GM21619 (cell line): ENCODE data around the gene CCL19.
A peak's percentile ranks its signal among the peaks of the same experiment; 100 is the strongest.

Experiments used
- ATAC-seq: cut with Tn5 transposase; IDR thresholded peaks from one replicate; pipeline ENCODE4 v1.9.1; 2021; ENCODE audit not compliant: unreplicated experiment

The CCL19 gene

DNA sequence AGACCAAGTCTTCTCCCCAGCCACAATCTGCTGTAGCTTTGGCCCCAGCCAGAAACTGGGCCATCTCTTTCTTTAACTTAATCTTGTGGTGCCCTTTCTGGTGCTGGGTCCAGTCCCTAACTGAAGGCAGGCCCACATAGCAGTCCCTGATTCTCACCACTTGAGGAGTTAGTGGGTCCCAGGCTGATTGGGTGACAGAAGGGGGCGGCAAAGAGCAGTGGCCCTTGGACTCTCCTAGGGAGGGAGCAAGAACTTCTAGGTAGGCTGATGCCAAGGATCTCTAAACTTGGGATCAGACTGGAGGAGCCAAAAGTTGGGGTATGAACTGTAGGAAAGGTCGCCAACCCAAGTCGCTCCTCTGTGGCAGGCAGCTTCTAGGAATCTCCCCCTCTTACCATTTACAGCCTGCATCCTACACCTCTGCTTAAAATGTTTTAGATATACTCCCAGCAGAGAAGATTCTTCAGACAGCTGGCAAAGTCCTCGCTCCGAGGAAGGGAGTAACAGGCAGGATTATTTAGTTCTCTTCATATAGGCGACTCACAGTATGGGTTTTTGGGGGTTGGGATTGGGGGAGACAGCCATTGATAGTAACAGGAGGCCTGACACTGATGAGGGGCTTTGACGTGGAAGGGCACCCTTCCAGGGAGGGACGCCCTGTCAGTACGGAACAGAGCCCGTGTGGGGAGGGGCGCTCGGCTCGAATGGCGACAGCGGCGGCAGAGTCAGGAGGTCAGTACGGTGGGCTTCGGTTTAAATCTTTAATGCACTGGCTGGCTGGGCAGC is 26.6 kb downstream of the CCL19 start:
- peak; percentile 10 for ATAC-seq

DNA sequence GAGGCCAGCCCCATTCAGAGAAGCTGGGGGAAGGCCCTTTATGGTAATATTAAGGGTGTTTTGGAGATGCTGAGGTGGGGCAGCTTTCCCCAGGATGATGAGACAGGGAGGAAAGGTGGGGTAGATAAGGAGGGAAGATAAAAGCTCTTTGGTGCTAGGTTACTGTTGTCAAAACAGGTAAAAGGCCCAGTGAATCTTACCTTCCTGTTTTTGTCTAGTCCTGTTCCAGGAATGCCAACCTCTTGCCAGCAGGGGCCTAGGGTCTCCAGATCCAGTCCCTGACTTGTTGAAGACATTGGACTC is 27.8 kb downstream of the CCL19 start:
- no peak for ATAC-seq

DNA sequence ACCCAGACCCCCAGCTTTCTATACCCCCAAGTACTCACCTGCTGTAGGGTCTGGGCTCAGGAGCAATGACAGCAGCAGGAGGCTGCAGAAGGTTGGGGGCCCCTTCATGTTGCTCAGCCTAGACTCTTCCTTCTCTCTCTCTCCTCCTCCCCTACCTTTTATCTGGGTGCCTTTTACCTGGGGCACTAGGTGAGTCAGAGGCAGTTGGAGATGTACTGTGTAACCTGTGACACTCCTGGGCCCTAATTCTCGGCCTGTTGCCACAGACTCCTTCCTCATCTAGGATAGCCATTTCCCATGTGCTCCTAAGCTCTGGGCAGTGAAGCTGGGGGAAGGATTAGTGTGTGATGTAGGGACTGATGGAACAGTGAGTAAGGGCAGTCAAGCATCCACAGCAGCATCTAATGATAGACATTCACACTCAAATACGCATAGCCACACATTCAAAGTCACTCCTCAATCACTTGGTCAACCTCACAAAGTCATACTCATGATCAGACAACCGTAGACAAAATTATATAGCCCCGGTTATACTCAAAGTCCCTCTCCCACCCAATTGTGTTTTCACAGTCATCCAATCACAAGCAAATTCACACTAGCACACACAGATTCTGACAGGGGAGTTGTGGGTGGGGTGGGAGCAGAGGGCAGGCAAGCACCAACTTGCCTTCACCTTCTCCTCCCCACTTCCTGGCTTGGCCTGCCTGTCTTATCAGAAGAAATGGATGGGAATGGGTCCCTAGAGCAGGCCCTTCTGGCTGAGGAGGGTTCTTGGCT is 28.4 kb downstream of the CCL19 start, which contains the start of gene CCL27:
TSS of gene CCL27 (minus strand) at position 132 of the 777 bp plus-strand sequence. CDS start at position 108, 24 bp downstream.
- ATAC-seq, result no peak

DNA sequence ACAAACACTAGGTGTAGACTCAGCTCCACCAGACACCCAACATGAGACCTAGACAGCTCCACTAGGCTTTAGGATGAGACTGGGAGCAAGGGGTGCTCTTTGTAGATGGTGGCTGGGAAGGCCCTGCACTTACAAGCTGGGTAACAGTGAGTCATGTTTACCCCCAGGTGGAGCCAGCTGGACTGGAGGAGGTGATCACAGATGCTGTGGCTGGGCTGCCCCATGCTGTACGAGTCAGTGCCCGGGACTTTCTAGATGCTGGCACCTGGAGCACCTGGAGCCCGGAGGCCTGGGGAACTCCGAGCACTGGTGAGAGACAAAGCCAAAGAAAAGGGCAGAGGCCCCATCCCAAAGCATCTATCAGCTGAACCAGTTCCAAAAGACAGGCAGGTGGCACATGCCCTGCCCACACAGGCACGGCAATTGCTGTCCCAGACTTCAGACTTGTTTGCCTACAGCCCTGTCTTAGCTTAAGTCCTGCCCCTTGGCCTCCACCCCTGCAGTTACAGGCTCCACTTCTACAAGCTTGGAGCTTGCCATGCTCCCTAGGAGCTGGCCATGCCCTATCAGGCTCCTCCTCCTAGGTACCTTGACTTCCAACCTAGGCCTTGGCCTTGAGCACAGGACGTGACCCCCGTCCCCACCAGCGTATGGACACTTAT is 31.4 kb downstream of the CCL19 start:
- no peak for ATAC-seq

DNA sequence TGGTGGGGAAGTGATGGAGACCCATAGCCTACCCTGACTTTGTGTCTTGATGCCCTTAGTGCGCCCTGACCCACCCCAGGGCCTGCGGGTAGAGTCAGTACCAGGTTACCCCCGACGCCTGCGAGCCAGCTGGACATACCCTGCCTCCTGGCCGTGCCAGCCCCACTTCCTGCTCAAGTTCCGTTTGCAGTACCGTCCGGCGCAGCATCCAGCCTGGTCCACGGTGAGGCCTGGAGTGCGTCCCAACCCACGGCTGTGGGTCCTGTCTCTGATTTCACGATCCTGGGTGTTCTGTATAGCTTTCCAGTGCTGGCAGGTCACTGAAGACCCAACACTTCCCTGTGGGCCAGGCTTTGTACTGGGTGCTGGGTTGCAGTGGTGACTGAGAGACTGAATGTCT is 32.6 kb downstream of the CCL19 start:
- ATAC-seq, result no peak

DNA sequence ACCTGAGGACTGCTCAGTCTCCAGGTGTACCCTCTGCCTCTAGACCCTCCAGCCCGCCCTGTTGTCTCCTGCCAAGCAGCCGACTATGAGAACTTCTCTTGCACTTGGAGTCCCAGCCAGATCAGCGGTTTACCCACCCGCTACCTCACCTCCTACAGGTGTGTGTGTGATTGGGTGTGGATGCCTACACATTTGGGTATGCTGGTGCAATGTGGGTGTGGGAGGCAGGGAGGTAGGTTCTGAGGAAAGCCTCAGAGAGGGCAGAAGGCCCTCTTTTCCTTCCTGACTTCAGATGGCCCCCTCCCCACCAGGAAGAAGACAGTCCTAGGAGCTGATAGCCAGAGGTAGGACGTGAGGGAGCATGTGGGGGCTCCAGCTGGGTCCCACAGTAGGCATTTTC is 34.1 kb downstream of the CCL19 start:
- no peak for ATAC-seq

DNA sequence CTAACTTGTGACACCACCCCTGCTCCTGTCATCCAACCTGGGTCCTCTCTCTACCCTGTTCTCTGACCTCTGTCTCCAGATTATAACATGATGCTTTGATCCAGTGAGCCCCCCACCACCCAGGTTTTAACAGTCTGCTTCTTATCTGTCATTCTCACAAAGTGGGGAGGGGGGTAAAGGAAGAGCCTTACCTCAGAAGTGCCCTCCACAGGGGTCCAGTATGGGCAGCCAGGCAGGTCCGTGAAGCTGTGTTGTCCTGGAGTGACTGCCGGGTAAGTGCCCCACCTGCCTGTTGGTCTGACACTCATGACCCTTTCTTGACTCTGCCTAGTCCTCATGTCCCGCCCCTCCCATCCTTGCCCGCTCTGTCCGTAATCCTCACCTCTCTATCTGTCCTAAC is 35.7 kb downstream of the CCL19 start:
- no peak for ATAC-seq

DNA sequence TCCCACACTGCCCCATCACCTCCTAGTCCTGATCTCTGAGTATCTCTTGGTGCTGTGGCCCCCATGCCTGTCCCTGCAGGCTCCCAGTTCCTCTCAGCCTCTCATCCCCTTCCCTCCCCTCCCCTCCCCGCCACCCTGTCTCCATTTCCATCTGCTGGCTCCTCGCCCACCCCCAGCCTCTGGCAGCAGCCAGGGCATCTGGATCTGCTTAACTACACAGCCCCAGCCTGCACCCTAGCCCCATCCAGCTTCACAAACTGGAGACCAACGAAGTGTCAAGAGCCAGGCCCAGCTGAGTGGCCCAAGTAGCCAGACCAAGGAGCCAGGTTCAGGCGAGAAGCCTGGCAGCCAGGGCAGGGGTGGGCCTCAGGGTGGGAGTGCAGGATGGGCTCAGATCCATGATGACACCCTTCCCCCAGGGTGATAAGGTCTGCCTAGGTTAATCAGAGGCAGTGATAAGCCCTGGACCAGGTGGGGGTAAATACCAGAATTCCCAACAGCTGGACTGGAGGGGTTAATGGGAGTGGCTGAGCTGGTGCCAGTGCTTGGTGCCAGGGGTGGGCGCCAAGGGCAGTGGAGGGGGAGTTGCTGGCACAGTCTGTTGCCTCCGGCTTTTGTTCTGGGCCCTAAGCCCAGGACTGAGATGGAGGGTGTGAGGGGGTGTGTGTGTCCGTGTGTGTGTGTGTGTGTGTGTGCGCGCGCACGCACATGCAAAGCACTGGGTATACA is 36.6 kb downstream of the CCL19 start:
- no peak for ATAC-seq

DNA sequence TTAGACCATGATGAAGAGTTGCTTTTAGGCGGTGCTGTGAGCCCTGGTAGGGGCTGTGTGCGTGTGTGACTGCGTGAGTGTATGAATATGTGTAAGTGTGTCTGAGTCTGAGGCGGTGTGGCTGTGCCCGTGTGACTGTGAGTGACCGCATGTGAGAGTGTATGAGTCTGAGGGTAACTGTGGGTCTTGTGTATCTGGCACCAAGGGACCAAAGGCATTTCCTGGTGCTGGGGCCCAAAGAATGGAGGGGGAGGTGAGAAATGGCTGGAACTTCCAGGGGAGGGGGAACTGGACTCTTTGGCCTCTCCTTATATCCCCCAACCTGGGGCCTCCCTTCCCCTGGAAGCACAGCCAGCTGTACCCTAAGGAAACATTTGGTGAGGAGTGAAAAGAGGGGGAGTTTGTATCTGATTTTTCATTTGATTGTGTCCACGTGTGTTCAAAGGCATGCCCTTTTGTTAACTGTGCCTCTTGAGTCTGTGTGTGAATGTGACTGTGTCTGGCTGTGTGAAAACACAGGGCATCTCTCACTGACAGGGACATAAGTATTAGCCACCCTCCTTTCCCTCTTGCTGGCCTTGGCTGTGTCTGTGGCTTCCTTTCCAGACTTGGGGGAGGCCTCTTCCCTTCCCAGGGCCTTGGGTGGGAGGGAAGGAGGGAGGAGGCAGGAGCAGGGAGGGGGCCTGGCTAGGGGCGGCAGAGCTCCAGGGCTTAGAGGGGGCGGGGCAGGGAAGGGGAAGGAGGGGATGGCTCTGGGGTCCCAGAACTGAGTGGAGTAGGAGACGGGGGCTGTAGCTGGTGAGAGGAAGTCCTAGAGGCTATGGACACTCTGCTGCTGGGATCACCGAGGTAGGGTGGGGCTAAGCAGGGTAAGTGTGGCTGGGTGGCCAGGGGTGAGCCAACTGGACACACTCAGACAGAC is 37.7 kb downstream of the CCL19 start:
- no peak for ATAC-seq

DNA sequence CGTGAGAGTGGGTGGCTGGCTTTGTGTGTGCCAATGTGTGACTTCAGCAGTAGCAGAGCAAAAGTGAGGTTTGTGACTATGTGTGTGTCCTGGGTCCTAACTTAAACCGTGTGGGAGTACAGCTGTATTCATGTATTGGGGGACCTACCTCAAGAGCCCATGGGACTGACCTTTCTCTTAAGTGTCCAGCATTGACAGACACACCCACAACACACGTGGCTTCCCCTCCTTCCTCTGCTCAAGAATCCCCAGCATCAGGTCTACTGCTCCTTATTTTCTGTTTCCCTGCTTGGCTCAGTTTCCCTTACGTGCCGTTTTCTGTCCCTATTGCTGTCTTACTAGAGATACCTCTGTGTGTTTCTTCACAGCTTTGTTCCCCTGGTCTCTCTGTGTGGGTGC is 38.5 kb downstream of the CCL19 start:
- ATAC-seq, result no peak

DNA sequence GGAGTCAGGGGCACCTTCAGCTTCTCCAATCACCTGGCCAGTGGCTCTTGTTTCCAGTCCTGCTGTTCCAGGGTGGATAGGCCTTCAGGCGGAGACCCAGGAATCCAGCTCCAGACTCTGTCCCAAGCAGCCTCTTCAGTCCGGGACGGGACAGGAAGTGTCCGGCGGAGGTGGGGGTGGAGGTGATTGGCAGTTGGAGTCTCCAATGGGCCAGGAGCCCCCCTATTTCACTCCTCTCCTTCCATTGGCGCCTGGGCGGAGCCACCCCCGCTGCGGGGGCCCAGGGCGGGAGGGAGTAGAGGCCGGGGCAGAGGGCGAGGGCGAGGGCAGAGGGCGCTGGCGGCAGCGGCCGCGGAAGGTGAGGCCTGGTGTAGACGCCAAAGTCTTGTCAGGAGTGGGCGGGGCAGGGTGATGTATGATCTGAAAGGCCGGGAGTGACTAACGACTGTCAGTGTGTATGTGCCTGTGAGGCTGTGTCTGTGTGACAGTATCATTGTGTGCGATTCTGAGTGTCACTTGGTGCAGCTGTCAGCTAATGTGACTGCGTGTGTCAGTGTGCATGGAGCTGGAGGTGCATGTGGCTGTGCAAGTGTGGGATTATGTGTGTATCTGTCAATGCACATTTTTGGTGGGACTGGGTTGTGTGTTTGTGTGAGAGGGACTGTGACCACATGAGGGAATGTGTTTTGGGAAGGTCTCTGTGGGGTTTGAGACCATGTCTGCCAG is 39.0 kb downstream of the CCL19 start, which contains the start of gene IL11RA:
TSS of gene IL11RA (plus strand) at position 310 of the 726 bp plus-strand sequence. CDS start 3,033 bp downstream, outside the sequence.
- ATAC-seq, result no peak

DNA sequence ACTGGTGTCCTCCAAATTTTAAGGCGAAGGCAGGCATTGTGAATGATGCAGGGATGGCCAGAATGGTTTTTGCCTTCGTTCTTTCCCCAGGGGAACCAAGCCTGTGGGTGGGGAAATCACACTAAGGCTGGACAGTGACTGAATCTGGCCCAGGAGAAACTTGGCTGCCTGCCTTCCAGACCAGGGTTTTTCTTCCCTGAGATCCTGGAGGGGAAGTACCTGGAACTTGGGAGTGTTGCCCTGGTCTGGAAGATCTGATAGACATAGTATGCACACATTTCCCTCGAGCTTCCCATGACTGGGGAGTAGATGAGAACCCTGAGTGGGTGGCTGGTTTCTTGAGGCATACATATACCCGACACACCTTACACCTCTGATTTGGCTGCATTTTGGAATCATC is 39.8 kb downstream of the CCL19 start:
- no peak for ATAC-seq

DNA sequence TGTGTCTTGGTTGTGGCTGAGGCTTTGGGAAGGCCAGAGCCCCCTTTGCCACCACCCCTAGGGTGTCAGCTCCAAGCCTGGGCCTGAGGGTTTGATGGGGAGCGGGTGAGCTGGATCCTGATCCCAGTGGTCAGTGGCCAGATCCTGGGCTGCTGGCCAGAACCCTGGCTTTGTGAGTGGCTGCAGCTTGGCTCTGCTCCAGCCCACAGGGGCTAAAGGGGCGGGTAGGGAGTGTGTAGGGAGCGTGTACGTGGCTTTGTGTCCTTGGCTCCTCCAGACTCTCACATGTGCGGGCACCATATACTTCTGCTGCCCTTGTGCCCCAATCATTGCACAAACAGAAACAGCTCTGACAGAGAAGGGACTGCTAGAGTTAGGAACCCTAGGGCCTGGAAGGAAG is 40.3 kb downstream of the CCL19 start:
- ATAC-seq, result no peak

DNA sequence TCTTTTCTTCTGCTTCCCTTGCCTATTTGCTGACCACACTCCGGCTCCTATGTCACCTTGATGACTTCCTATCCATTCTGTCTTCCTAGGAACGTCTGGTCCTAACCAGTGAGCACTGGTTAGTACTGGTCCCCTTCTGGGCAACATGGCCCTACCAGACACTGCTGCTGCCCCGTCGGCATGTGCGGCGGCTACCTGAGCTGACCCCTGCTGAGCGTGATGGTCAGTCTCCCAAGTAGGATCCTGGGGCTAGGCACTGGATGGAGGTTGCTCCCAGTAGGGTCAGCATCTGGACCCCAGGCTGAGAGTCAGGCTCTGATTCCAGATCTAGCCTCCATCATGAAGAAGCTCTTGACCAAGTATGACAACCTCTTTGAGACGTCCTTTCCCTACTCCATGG is 42.4 kb downstream of the CCL19 start:
- ATAC-seq, result no peak

DNA sequence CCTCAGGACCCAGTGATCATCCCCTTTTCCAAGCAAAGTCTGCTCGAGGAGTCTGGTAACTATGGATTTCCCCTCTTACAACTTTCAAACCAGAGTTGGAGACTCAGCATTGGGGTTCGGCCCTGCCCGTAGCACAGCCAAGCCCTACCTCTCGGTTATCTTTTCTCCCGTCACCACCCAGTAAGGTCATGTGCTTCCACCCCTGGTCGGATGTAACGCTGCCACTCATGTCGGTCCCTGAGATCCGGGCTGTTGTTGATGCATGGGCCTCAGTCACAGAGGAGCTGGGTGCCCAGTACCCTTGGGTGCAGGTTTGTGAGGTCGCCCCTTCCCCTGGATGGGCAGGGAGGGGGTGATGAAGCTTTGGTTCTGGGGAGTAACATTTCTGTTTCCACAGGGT is 43.4 kb downstream of the CCL19 start:
- ATAC-seq, result no peak

DNA sequence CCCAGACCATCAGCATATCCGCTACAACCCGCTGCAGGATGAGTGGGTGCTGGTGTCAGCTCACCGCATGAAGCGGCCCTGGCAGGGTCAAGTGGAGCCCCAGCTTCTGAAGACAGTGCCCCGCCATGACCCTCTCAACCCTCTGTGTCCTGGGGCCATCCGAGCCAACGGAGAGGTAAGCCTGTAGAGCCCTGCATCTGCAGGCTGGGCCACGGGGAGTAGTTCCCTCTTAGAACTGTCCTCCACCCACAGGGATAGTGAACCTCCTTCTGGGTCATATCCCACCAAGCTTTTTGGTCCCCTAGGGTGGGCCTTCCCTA is 44.0 kb downstream of the CCL19 start:
- no peak for ATAC-seq

DNA sequence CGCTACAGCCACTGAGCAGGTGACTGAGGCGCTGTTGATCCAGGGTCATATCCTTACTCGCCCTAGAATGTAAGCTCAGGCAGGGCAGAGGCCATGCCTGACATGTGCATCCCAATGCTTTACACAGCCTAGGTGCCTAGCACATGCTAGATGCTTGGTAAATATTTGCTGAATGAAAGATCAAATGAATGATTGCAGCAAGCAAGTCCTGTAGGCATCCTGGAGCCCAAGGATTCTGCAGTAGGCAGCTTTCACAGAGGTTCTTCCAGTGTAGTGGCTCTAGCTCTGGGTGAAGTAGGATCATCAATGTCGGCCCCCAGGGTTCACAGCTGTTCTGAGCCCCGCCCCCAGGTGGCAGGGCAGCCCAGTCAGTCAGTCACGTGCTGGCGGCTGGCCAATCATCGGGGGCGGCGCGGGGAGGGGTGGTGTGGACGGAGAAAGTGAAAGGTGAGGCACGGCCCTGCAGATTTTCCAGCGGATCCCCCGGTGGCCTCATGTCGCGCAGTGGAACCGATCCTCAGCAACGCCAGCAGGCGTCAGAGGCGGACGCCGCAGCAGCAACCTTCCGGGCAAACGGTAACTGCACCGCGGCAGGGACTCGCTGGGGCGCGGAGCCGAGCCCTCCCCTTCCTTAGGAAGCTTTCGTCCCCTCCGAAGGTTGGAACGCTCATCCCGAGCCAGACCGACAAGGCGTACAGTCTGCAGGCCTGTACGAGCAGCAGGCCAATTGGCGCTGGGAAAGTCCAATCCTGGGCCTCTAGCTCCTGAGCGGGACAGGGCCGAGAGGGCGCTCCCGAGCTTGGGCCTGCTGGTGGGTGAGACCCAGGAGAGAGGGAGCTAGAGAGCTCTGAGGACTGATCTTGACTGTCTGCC is 44.6 kb downstream of the CCL19 start, which contains the start of gene GALT:
TSS of gene GALT (plus strand) at position 465 of the 873 bp plus-strand sequence. CDS start at position 495, 30 bp downstream.
- ATAC-seq, result peak; percentile 79

DNA sequence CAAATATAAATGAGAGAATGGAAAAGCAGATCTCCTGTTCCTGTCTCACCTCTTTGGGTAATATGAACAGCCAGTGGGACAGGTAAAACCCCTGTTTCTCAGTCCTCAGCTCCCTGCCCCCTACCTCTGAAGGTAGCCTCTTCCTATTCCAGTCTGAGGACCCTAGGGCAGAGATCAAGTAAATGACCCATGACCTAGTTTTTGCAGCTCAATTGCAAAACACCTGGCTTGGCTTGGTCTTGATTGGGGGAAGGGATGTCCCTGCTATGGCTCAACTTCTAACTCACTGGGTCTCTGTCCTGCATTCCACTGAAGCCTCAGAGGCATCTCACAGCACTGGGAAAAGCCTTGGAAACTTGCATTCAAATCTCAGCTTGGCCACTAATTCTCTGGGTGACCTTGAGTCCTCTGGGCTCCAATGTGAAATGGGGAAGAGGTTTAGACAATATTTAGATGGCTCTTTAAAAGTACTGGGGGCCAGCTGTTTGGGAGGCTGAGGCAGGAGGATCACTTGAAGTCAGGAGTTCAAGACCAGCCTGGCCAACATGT is 46.2 kb downstream of the CCL19 start:
- ATAC-seq, result no peak
